GM12875 (cell line): ENCODE data around the gene HOXB6.

ENCODE experiments used
- H3K4me3 ChIP-seq: one replicate; pipeline ENCODE4 v1.5.1; 2011; ENCODE audit warnings: low read depth, low read length, control low read depth
- CTCF ChIP-seq: IDR thresholded peaks from 2 replicates; pipeline ENCODE4 v1.5.1; 2011; ENCODE audit warnings: low read depth, mild to moderate bottlenecking, control low read depth, inconsistent platforms, low read length, moderate library complexity, borderline replicate concordance; ENCODE audit not compliant: insufficient read depth

HOXB6 gene

GRCh38 chr17:48640858-48641180, 36.0 kb upstream of the HOXB6 start:
- no peak overlapping the region for H3K4me3 ChIP-seq
- no peak for TF ChIP-seq CTCF

- TF ChIP-seq CTCF, result no peak
Measured at GRCh38 chr17:48639982-48640857, 35.4 kb upstream of the HOXB6 start.

GRCh38 chr17:48639136-48639535, 34.4 kb upstream of the HOXB6 start:
- no peak overlapping the region for H3K4me3 ChIP-seq
- TF ChIP-seq CTCF, result no peak

More at GRCh38 chr17:48639982-48640857, 35.4 kb upstream of the HOXB6 start:
- no peak overlapping the region for H3K4me3 ChIP-seq

- H3K4me3 ChIP-seq, result no peak overlapping the region
Measured at GRCh38 chr17:48637323-48638260, 32.8 kb upstream of the HOXB6 start.

GRCh38 chr17:48636177-48637018, 31.6 kb upstream of the HOXB6 start:
- no peak overlapping the region for H3K4me3 ChIP-seq

More at GRCh38 chr17:48637323-48638260, 32.8 kb upstream of the HOXB6 start:
- TF ChIP-seq CTCF, result no peak

More at GRCh38 chr17:48636177-48637018, 31.6 kb upstream of the HOXB6 start:
- TF ChIP-seq CTCF, result peak; percentile 83
